HG03196 (cell line): ENCODE data around the gene SKI.

Experiments
- ATAC-seq: cut with Tn5 transposase; IDR thresholded peaks from one replicate; pipeline ENCODE4 v1.9.1; 2021; ENCODE audit not compliant: unreplicated experiment

Gene SKI

DNA sequence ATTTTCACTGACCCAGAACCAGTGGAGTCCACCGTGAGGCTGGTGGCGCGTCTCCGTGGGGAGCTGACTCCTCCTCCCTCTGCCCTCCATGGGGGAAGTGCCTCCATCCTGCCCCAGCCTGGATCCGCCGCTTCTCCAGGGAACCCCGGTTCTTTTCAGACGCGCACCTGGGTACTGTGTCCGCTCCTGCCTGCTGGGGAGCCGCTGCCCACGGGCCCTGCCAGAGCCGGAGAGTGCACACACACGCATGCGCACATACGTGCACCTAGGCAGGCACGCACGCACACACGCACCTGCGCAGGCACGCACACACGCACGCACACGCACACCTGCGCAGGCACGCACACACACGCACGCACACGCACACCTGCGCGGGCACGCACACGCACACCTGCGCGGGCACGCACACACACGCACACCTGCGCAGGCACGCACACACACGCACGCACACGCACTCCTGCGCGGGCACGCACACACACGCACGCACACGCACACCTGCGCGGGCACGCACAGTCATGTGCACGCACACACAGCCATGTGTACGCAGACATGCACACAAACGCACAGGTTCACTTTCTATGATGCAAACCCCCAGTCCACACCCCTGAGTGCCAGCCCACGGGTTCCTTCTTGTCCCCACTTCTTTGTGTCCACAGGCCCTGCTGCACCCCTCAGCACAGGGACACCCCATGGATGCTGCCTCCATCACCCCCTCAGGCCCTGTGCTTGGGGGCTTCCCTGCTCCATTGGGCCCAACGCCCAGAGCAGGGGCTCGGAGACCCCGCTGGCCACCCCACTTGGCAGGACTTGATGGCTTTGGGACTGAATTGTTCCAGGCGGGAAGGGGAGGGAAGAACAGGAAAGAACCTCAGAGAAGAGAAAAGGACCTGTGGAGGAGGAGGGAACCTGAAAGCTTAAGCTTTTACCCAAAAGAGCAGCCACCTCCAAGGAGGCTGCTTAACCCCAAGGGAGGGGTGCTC lies 120.5 kb downstream of the SKI start:
- ATAC-seq = no peak

DNA sequence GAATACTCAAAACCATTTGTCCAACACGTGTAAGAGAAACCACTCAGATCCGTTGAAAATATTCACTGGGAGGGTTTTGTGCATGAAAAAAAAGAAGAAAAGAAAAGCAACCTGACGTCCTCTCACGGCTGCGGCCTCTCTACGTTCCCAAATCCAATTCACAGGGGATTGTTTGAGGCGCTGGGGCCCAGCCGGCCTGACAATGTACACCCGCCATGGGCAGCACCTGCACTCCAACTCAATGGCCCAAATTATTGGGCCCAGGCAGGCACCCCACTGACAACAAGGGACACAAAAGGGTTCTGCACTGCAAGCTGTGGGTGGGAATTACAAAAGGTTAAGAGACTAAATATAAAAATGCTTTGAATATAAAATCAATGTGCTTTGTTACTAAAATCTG lies 121.7 kb downstream of the SKI start:
- no peak for ATAC-seq

DNA sequence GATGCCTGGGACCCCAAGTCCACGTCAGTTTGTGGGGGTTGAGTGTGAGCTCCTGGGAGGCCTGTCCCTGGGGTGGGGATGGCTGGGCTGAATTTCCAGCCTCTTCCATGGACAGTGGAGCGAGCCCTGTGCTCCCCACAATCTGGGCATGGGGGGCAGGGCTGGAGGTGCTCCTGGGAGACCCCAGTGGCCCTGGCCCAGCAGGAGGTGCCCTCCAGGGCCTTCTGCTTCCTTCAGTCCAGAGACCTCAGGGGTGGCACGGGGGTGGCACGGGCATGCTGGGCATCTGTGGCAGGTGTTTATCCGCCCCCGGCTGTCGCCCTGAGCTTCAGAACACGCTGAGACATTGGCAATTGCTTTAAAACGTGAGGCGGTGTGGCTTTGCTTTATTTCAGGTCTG lies 122.4 kb downstream of the SKI start:
- ATAC-seq = no peak

DNA sequence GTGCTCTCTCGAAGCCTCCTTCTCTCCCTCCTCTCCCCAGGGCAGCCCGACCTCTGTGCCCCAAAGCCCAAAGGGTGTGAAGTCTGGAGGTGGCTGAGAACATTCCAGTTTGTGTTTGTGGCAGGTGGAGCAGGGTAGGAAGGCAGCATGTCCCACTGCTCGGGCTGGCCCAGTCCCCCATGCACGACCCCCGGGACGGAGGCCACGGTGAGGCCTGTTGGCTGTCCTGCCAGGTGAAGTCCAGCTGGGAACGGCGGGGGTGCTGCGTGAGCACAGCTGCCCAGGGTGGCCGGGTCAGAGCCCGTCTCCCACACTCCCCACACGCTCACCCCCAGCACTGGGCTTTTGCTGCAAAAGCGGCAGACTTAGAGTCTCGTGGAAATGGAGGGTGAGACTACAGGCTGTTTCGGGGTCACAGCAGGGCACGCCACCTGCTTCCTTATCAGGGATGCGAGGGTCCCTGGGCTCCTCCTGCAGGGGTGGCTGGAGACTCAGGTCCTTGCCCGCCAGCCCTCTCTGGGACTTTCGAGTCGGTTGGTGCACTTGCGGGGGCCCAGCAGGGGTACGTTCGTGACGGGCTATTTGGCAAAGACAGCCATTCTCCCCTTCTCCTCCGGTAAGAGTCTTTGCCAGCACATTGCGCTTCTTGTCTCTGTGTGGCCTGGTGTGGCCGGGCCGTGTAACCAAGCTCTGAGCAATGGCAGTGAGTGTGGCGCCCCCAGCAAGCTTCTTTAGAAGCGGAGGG lies 123.0 kb downstream of the SKI start:
- no peak for ATAC-seq

DNA sequence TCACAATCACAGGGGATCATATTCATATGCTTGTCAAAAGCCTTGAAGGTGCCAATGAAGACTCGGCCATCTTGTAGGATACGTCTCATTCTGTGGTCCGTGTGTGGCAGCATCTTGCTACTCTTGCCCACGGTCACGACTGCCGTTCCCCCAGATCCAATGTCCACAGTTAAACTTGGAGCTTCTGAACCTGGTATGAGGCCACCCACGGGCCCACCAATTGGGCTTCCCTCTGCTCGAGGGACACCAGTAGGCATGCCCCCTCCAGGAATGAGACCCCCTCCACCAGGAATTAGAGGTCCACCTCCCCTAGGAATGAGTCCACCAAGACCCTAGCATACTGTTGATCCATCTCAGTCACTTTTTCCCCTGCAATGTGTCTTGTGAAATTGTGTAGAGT lies 123.6 kb downstream of the SKI start:
- no peak for ATAC-seq

DNA sequence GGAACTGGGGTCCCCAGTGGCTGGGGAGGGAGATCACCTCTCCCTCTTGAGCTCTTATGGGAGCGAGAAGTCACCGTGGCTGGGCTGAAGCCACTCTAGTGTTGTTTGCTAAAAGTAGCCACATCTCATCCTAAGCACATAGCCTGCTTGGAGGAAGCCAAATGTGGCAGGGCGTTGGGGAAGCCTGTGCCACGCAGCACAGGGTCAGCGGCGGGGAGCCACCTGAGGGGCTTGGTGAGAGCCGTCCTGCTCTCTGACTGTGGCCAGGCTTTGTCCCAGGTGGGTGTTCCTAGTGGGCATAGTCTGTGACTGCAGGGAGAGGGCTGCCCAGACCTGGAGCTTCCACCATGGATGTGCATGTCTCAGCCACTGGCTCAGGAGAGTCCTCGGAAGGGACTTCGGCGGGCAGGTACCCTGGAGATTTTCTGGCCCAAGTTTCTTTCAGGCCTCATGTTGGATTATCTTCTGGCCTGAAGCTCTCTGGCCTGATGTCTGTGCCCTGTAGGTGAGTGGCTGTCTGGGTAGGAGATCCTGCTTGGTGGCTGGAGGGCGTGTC lies 124.3 kb downstream of the SKI start:
- no peak for ATAC-seq

DNA sequence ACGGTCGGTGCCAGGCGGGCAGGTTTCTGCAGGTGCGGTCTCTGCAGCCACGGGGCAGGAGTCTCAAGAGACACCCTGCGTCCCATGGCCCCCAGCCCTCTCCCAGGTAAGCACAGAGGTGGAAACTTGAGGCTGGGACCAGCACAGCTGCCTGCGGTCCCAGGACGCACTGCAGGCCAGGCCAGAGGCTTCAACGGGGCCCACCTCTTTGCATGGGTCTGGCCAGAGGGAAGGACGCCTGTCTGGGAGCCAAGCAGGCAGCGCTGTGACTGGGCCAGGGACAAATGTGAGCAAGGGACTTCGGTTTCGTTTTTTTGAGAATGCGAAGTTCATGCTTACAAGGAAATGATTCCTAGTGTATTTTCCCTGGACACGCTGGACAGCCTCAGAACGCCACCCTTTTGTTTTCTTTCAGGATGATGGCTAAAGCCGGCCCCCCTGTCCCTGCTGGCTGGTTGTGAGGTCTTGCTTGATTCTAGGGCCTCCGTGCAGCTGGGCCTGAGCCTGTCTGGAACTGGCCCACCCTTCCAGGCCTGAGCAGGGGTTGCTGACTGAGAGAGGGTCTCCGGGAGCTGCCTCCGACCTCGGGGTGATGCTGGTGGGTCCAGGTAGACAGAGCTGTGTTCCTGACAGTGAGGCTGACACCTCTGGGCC lies 124.9 kb downstream of the SKI start:
- ATAC-seq = no peak

DNA sequence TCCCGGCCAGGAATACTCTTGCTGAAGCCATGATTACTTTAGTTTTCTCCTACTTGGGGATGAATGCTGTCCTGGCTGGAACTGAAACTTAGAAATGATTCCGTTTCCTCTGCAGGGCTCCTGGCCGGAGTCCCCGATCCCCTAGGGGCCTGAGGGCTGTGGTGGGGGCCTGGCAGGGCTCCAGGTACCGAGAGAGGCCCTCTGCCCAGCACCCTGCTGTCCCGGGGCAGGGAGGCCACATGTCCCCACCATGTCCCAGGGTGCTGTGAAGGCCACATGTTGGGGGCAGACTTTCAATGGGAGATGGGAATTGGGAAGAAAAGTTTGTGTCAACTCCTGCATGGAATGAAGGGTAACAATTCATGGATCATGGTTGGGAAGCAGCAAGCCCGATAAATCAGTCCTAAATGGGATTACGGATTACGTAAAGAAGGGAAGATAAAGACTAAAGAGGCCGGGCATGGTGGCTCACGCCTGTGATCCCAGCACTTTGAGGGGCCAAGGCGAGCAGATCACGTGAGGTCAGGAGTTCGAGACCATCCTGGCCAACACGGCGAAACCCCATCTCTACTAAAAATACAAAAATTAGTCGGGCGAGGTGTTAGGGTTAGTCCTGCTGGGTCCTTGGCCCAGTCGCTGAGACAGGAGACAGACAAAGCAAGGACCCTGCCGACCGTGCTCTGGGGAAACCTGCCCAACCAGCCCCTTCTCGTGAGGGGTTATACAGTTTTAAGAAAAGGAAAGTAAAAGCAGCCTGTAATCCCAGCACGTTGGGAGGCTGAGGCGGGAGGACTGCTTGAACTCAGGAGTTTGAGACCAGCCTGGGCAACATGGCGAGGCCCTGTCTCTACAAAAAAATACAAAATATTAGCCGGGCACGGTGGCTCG lies 125.7 kb downstream of the SKI start:
- no peak for ATAC-seq

DNA sequence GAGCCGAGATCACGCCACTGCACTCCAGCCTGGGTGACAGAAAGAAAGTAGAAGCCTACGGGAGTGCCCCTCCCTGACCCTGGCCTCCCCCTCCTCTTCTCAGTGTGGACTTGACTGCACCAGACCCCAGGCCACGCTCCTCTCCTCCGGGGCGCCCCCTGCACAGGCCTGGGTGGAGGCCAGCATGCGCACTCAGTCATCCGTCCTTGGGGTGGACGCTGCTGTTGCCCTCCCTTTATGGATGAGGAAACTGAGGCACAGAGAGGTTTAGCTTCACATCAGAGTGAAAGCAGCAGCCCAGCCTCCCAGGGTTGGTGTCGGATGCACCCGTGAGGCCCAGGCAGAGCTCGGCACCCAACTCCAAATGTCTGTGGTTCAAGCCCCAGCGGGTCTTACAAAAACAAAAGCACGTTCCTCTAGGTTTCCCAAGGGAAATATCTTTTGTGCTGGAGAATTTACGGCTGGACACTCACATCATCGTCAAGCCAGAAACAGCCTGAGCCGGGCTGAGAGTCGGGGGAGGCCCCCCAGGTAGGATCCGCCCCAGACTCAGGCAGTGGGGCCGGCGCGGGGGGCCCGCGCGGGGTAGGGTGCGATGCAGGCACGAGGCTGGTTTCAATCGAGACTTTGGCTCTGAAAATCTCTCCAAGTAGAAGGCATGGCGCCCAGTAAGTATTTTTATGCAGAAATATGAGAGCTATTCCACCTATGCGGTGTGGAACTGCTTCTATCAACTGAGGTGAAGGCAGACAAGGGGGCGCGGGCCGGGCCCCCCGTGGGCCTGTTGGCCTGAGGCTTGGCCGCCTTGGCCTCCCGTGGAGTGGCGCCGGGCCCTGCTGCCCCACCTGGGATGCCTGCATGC lies 126.6 kb downstream of the SKI start:
- no peak for ATAC-seq

DNA sequence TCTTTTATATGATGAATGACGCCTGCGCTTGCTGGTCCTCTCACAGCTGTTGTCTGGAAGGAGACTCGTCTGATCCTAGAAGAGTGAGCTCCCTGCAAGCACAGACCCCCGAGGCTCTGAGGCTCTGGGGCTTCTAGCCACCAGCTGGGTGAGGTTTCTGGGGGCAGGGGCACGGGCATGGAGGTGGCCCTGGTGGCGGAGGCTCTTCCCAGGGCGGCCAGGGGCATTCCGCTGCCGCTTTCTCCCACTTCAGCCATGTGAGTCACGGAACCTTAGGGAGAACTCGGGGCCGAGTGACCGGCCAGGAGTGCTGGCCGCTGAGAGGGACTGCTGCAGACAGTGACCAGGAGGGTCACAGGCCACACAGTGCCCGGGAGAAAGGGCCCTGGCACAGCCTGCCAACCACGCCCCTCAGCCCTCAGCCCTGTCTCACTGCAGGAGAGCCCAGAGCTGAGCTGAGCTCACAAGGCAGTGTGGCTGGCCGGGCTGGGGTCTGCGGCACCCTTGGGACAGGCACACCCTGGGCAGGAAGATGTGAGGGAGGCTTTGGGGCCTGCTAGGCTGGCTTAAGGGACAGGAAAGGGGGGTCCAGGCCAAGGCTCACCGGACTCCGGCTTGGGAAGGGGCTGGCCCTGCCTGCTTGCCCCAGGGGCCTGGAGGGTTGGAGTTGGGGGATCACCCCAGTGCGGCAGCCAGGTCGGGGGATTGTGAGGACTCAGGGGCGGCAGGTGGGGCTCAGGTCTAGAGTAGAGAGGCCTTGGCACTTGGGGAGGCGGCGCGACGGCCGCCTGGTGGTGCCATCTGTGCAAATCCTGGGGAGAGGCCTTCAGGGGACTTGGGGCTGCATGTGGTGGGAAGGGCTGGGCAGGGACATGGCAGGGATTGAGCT lies 127.5 kb downstream of the SKI start:
- no peak for ATAC-seq

DNA sequence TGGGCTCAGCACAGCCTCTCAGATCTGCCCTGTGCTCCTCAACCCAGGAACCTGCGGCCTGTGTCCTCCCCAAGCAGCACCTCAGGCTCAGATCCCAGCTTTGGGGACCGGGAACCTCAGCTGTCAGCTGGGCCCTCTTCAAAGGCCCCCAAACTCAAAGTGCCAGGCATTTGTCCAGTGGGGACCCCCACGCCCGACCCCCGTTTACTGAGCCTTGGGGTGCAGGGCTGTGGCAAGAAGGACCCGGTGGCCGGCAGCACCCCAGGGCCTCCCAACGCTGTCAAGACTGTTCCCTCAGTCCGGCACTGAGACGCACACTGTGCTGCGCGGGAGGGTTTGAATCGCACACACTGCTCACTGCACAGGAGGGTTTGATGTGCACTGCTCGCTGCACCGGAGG lies 128.3 kb downstream of the SKI start:
- no peak for ATAC-seq

DNA sequence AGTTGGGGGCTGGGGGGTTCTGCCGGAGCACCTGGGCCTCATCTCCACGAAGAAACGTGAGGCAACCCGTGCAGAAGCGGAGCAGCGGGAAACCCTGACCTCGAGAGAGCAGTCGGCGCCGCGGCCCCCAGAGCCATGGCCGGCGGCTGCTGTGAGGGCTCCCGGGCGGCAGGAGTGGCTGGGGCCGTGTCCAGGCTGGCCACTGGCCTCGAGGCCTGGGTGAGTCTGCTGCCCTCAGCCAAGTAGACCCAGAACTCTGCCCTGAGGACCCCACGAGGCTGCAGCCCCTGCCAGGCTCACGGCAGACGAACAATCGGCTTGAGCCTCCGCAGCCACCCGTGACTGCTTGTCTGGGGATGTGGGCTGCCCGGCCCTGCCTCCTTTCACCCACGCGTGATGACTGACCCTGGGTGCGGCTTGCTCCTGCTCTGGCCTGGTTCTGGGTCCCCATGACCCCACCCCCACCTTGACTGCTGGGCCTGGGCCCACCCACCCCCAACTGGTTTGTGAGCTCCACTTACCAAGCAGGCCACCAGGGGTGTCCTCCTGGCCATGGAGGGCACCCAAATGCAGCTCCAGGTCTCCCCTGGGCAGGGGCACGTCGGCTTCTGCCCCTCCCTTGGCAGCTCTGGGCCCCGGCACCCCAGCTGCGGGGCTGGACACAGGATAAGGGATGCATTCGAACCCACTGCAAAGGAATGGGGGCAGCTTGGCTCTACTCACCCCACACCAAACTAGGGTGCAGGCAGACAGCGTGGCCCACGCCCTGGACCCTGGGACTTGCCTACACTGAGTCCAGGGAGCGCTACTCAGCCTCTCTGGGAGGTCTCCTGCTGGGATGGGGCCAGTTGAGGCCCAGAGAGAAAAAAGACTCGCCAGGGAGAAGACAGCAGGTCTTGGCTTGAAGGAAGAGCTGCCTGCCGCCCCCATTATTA lies 129.1 kb downstream of the SKI start:
- ATAC-seq = no peak

DNA sequence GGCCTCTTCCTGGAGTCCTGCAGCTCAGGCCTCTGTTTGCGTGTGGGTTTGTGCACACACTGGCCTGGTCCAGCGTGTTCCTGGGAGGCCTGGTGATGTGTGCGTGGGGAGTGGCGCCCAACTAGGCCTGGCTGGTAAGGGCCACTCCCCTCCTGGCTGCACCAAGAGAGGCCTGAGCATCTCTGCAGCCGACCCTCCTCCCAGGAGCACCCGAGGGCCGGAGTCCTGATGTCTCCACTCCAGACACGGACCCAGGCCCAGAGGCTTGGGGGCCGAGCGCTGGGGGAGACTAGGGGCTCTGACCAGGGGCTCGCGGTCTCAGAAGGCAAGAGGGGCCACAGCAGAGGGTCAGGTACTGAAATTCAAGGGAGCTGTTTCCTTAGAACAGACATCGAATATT lies 130.0 kb downstream of the SKI start:
- ATAC-seq = no peak

DNA sequence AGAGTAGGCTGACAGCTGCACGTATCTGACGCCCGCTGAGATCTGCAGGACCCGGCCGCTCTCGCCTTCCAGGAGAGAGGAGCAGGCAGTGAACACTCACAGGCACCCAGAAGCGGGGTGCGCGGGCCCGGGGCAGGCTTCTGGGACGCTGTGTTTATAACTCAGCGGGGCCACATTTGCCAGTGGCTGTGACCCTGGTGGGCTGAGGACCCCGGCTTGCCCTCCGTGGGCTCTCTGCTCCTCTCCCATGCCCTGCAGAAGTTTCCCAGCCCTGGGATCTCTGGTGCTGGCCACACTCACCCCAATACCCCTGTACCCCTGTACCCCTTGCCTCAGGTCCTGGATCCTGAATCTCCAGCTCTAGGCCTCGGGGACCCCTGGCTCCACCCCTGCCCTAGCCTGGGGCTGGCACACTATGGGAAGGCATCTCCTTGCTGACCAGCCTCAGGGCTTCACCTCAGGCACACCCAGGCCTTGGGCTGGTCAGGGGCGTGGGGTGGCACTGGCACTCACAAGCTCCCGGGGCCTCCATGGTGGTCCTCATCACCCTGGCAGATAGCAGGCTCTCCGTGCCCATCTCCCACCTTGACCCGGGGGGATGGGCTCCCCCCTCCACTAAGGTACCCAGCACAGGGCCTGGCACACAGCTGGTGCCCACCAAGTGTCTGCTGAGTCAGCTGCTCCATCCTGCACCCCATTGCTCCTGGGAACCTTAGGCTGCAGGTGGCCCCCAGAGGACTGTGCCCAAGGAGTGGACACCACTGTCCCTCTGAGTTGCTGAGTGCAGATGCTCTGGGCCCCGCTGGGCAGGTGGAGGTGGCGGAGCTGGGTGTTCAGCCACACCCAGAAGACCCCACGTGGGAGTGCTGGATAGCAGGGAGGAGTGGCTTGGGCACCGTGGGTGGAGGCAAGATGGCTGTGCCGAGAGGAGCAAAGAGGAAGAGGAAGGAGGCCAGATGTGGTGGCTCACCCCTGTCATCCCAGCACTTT lies 130.8 kb downstream of the SKI start:
- no peak for ATAC-seq
